ENCODE data around the gene GPT2. TPM values are rescaled to one million over a fixed set of nuclear protein-coding genes. Genes with fewer than 3 reads are reported as not detected.
A peak's percentile ranks its signal among the peaks of the same experiment; 100 is the strongest.
"Not testable (repeated sequence)": the region's sequence is repeated elsewhere in the genome, so short reads cannot be mapped to it uniquely, and the experiment has no call there.

GPT2 gene
- polyA plus RNA-seq, 3 donors, result 24.8 to 31.6 (median 30.8) TPM

DNA sequence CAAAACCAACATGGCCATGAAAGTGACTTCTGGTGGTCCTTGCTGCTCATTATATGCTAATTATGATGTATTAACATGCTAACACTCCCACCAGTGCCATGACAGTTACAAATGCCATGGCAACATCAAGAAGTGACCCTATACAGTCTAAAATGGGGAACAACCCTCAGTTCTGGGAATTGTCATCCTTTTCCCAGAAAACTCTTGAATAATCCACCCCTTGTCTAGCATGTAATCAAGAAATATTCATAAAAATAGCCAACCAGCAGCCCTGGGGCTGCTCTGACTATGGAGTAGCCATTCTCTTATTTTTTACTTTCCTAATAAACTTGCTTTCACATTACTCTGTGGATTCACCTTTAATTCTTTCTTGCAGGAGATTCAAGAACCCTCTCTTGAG is 53.4 kb downstream of the GPT2 start:
- no peak for DNase-seq (ENCODE audit: extremely low read depth in 1 of 11, low read depth in 9 of 11, low spot score in 4 of 11)

DNA sequence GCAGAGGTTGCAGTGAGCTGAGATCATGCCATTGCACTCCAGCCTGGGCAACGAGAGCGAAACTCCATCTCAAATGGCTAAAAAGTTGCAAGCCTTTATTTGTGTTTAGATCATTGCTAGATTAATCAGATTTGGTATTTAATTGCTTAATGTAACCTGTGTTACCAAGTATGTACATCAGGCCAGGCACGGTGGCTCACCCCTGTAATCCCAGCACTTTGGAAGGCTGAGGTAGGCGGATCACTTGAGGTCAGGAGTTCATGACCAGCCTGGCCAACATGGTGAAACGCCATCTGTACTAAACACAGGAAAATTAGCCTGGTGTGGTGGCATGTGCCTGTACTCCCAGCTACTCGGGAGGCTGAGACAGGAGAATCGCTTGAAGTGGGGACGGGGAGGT is 60.6 kb downstream of the GPT2 start:
- not testable (repeated sequence) for DNase-seq (ENCODE audit: extremely low read depth in 1 of 11, low read depth in 9 of 11, low spot score in 4 of 11)

DNA sequence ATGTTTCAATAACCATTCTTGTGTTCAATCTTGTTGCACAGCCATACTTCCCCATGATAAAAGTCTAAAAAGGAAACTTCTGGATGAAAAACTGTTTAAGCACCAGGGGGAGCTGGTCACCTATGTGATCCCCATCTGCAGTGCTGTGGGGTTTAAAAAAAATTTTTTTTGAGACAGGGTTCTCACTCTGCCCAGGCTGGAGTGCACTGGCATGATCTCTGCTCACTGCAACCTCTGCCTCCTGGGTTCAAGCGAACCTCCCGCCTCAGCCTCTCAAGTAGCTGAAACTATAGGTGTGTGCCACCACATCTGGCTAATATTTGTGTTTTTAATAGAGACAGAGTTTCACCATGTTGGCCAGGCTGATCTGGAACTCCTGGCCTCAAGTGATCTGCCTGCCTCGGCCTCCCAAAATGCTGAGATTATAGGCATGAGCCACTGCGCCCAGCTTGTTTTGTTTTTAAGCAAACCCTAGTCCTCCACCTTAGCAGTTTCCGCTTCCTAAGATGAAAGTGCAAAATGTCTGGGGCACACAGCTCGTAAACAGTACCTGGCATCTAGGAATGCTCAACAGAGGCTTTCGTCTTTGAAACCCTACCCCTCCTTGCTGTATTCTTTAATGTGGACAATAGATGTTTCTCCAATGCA is 63.9 kb downstream of the GPT2 start:
- peak in 4 of 11 donors; percentile 12 to 23 (median 12) for DNase-seq (ENCODE audit: extremely low read depth in 1 of 11, low read depth in 9 of 11, low spot score in 4 of 11)

DNA sequence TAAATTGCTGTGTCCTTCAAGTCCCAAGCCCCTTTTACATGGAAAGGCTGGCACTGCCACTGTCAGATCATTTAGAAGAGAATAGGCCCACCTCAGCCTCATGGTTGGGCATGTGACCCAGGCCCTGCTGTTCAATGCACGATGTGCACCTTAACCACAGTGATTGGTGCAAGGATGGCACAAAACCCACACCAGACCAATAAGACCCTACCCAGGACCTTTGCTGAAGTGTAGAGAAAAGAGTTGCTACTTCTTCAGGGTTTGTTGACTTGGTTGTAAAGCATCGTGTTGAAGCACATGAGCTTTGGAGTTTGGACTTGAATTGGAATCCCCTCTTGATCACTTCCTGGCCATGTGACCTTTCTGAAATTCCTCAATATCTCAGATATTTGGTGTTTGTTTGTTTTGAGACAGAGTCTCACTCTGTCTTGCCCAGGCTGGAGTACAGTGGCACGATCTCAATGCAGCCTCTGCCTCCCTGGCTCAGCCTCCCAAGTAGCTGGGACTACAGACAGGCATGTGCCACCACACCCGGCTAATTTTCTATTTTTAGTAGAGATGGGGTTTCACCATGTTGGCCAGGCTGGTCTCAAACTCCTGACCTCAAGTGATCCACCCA is 64.5 kb downstream of the GPT2 start:
- no peak for DNase-seq (ENCODE audit: extremely low read depth in 1 of 11, low read depth in 9 of 11, low spot score in 4 of 11)

DNA sequence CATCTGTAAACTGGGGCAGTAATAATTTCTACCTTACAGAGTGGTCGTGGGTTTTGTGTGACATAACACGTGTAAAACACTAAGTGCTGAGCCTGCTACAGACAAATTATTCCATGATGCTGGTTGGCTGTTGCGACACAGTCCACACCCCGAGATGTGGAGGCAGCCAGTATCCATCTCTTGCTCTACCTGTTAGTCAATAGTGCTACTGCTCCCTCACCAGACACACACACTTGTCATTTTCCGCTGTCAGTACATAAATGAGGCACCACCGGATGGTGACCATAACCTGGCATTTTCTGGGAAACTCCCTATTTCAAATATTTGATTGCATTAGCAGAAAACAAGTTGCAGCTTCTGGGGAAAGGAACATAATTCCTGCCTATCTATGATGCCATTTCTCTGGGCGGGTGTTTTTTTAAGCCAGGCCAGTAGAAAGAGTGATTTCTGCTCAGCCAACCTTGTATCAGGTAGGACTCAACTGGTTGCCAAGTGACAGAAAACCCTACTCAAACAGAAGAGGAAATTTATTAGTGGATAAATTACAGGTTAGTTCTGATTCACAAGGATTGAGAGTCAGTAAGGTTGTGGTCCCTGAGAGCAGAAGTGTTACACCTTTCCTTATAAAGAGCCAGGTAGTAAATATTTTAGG is 65.2 kb downstream of the GPT2 start:
- DNase-seq (ENCODE audit: extremely low read depth in 1 of 11, low read depth in 9 of 11, low spot score in 4 of 11), result no peak

DNA sequence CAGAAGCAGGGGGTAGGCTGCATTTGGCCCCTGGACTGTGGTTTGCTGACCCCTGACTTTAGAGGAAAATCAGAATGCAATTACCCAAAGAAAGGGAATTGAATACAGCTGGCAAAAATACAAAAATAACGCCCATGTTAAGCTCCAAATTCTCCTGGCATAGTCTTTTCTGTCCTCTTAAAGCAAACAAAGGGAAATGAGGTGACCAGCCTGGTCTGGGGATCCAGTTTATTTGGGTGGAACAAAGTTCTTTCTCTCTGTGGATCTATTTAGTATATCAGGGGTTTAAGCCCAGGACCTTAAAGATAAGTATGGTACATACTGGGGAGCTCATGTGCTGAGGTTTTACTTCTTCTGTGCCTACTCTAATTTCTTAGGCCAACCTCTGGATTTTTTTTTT is 65.8 kb downstream of the GPT2 start:
- DNase-seq (ENCODE audit: extremely low read depth in 1 of 11, low read depth in 9 of 11, low spot score in 4 of 11), result no peak

DNA sequence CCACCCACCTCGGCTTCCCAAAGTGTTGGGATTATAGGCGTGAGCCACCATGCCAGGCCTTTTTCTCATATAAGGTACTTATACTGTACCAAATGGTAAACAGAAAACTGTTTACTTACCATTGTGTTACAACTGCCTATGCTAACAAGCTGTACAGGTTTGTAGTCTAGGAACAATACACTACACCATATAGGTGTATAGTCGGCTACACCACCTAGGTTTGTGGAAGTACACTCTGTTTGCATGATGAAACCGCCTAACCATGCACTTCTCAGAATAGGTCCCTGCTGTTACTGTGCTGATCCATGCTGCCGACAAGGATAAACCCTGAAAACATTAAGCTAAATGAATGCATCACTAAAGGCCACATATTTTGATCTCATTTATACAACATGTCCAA is 70.4 kb downstream of the GPT2 start:
- DNase-seq (ENCODE audit: extremely low read depth in 1 of 11, low read depth in 9 of 11, low spot score in 4 of 11), result no peak

DNA sequence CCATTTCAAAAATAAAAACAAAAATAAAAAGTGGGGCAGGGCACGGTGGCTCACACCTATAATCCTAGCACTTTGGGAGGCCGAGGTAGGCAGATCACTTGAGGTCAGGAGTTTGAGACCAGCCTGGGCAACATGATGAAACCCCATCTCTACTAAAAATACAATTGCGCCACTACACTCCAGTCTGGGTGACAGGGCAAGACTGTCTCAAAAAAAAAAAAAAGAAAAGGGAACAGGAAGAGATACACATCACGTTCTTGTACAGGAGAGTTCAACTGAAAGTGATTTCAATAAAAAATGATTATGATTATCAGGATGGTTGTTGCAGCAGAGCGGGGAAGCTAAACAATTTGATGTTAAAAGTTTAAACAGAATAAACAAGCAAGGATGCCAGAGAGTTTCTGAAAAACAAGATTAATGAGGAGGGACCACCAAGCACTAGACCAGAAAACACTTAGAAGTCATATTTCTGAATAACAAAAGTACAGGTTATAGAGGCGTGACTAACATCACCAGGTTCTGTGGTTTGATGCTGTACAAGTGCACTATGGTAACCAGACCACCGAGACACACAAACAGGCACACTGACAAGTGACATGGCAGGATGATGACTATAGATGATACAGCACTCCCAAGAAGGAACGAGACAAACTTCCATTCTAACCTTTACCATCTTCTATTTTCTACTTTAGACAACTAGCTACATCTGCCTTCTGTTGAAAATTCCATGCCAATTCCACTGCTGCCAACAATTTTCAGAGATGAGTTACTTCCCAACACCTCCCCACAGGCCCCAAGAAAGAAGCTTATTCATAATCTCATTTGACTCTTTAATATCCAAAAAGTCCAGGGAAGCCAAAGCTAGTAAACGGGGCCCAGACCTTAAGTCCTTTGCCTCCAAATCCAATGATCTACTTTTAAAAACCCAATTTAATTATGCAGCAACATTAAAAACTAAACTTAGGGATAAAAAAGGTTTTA is 77.5 kb downstream of the GPT2 start:
- DNase-seq (ENCODE audit: extremely low read depth in 1 of 11, low read depth in 9 of 11, low spot score in 4 of 11), result no peak

DNA sequence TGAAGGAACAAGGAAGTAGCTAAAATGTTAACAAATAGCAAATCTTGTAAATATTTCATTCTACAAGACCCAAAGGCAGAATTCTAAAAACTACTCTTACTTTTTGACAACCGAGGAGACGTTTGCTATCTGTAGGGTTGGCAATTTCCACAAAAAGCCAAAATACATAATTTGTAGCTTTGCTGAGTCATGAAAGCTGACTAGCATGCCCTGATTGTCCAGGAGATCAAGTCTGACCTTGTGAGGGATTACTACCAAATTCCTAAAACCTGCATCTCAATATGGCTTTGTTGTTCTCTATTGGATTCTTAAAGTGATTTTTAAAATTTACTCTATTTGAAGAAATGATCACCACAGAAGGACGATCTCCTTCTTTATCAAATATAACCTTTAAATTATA is 78.5 kb downstream of the GPT2 start:
- DNase-seq (ENCODE audit: extremely low read depth in 1 of 11, low read depth in 9 of 11, low spot score in 4 of 11), result no peak

DNA sequence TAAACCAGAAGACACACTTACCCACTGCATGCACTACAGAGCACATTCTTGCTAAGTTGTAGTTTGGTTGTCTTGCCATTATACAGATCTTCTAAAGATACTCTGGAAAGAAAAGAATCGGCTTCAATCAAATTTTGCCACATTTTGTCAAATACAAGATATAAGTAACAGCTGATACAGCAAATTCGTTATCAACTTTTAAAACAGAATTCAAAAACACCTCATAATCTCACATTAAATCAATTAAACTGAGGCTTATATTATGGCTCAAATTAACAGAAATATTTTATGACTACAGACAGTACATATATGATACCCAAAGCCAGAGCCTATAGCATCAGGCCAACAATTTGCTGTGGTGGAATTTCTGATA is 83.9 kb downstream of the GPT2 start:
- no peak for DNase-seq (ENCODE audit: extremely low read depth in 1 of 11, low read depth in 9 of 11, low spot score in 4 of 11)

DNA sequence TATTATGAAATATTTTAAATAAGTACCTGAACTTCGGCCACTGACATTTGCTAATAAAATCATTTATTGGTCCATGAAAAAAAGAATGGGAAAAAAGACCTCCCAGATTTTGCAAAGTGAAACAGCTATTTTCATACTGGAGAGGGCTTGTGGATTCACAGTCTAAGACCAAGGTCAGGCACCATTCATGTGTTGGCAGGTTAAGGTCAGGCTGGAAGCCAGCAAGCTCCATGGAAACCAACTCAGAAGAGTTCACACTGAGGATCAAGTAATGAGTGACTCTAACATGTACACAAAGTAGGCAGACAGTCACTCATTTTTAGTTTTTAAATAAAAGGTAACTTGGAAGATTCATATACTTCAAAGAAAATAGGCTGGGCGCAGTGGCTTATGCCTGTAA is 85.9 kb downstream of the GPT2 start:
- DNase-seq (ENCODE audit: extremely low read depth in 1 of 11, low read depth in 9 of 11, low spot score in 4 of 11), result no peak

DNA sequence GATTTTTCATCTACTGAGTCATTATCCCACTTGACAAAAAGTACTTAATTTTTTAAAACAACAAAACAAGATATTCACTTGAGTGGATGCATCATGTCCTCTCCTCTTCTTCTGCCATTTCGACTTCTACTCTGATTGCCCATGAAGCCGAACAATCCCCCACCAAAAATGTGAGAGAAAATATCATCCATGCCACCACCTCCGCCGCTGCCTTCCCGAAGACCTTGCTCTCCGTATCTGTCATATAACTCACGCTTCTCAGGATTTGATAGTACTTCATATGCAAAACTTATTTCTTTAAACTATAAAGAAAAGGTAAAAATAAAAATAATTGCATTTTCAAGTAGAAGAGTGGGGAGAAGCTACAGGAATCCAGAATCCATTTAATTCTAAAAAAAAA is 87.1 kb downstream of the GPT2 start:
- no peak for DNase-seq (ENCODE audit: extremely low read depth in 1 of 11, low read depth in 9 of 11, low spot score in 4 of 11)

DNA sequence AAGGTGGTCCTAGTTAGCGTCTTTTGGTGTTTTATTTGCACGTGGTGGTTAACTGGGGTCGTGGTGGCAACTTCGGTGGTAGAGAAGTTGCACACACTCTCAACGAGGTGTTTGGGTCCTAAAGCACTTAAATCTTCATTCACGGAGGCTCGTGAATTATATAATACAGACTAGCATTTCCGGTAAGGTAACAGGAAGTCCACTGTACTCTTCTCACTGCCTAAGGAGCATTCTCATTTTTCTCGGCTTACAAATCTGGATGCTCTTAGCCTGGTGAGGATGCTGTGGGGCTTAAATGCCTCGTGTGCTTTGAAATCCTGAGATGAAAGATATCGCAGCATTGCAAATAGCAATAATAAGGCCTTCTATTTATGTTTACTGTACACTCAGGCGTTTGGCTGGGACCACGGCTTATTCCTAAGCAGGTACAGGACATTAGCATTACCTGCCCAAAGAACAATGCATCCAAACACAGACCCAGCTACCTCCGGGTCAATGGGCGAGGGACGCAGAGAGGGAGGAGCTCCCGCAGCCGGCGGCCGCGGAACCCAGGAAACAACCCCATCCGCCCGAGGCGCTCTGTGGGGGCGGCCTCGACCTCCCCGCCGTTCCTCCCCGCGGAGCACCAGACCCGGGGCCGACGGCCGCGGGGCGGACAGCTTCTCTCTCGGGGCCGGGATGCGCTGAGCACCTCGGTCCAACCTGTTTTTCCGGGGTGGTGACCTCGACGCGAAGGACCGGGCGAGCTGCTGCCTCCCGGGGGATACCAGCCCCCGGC is 88.5 kb downstream of the GPT2 start:
- DNase-seq (ENCODE audit: extremely low read depth in 1 of 11, low read depth in 9 of 11, low spot score in 4 of 11), result peak in 5 of 11 donors; percentile 4 to 32 (median 23)

DNA sequence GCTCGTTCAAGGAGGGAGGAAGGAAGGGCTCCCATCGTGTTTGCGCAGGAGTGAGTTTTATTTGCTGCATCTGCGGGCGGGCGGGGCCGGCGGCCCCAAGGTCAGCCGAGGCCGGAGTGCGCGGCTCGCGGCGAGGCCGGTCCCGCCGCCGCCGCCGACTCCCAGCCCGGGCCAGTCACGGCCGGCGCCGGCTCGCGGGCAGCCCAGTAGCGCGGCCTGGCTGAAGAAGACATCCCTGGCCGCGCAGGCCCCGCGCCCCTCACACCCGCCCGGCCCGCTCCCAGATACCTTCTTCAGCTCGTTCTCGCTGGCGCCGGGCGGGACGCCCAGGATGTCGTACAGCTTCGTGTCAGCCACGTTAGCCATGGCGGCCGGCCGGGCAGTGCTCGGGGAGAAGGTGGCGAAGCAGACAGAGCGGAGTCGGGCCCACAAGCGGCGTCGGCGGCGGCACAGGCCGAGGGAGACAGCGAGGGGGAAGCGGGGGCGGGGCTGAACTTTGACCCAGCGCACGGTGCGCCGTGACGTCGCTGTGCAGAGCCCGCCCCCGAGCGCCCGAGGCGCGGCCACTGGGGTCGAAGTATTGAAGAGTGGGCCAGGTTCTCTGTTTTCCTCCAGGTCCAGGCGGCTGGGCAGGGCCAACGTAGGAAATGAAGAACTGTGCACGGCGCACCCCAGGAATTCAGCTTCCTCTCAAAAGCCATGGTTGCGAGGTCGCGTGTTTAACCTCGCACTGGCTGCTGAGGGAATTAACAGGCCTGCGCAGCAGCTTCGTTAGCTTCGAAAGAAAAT is 89.2 kb downstream of the GPT2 start, which contains the start of gene DNAJA2:
TSS of gene DNAJA2 (minus strand) at position 468 of the 789 bp plus-strand sequence. CDS start at position 366, 102 bp downstream.
- DNase-seq (ENCODE audit: extremely low read depth in 1 of 11, low read depth in 9 of 11, low spot score in 4 of 11), result peak; percentile 77 to 91 (median 88)

DNA sequence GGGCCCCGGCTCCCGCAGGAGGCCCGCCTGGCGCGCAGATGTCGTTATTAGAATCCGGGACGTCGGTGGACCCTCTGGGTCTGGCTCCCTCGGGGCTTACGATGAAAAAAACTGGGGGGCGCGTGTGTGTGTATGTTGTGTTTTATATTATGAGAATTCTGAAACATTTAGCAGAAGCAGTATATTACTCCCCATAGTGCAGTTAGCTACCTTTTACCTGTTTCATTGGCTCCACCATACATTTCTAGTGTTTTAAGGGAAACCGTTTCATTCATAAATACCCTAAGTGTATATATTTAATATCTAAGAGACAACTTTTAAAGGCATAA is 89.8 kb downstream of the GPT2 start:
- DNase-seq (ENCODE audit: extremely low read depth in 1 of 11, low read depth in 9 of 11, low spot score in 4 of 11), result peak in 1 of 11 donors; percentile 3

DNA sequence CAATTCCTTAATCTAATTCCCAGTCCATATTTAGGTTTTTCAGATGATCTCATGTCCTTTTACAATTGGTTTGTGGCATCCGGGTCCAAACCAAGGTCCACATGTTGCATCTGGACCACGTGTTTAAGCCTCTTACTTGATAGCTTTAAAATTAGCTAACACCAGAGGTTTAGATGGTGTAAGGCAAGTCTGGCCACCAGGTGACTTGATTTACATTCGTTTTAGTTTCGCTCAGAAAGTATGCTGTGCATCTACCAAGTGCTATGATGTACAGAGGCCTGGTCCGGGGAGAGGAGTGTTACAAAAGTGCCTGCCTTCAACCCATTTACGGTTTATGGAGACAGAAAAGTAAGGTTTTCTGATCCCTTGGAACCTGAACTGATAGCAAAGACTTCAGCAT is 90.2 kb downstream of the GPT2 start:
- DNase-seq (ENCODE audit: extremely low read depth in 1 of 11, low read depth in 9 of 11, low spot score in 4 of 11), result peak in 3 of 11 donors; percentile 1 to 9 (median 6)

DNA sequence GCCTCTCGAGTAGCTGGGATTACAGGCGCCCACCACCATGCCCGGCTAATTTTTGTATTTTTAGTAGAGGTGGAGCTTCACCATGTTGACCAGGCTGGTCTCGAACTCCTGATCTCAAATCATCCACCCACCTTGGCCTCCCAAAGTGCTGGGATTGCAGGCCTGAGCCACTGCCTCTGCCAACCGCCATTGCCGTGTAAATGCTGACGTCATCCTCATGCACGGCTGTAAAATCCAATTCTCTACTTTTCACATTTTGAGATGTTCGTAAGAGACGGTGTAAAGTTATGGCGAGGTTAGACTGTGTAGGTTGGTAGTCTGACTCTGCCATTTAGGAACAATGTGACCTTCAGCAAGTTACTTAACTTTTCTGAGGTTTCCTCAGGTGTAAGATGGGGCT is 91.0 kb downstream of the GPT2 start:
- no peak for DNase-seq (ENCODE audit: extremely low read depth in 1 of 11, low read depth in 9 of 11, low spot score in 4 of 11)

DNA sequence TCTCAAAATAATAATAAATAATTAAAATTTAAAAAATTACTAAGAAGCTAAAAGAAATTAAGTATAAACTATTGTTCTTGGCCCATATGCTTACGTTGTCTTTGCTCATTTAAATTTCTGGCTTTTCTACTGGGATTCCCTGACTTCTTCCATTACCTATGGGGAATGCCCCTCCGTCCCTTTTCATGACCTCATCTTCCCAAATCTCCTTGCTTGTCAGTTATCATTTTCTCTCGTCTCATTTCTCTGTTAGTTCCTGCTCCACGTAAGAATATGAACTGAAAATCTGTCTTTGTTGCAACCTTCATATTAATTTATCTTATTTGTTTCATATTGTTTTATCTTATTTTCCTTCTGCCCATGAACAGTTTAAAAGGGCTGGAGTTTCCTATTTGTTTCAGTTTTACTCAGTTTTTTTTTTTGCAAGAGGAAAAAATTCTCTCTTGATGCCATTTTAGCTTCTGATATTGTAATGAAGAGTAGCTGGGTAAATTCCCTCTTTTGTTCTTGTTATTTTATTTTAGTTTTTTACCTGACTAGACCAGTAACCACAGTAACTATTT is 91.8 kb downstream of the GPT2 start:
- DNase-seq (ENCODE audit: extremely low read depth in 1 of 11, low read depth in 9 of 11, low spot score in 4 of 11), result no peak

Data from renal cortex interstitium (tissue), 11 donors.